ENCODE measurements around the gene GLRA1.

GRCh38 chr5:151810449-151810848 is 114.2 kb downstream of the GLRA1 start:
- TF ChIP-seq CTCF (IDR thresholded peaks at IDR 0.05), result no peak
- TF ChIP-seq POLR2A (IDR thresholded peaks at IDR 0.05), result no peak
